ENCODE data around the gene DEPDC5. TPM values are rescaled to one million over a fixed set of nuclear protein-coding genes. Genes with fewer than 3 reads are reported as not detected.

DEPDC5 gene
- total RNA-seq, 1 experiment from 2014 or later, result 16.7 TPM

- Histone ChIP-seq H3K4me3 (no peak overlapping the region), H3K9me3 (replicated peaks) (no peaks in the 10 kb centered on the region), H3K4me1 (no peaks in the 10 kb centered on the region), H3K27ac (no peak overlapping the region), H3K36me3 (no peaks in the 10 kb centered on the region), H3K27me3 (no peaks in the 10 kb centered on the region)
- no peak for DNase-seq
These were observed 184.5 kb downstream of the DEPDC5 start for GRCh38 chr22:31938296-31938695.

DNA sequence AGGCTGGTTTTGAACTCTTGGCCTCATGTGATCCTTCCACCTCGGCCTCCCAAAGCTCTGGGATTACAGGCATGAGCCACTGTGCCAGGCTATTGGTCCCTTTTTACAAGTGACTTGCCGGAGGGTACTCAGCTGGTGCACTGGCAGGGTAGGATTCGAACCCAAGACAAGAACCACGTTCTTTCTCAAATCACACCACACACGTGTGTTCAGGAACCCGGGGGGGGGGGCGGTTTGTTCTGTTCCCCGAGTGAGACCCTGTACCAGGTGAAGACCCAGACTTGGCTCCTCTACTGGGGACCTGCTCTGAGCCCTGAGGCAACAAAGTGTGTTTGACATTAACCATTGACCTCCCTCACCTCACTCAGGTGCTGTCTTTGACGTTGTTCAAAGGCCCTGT, 186.7 kb downstream of the DEPDC5 start:
- Histone ChIP-seq H3K27me3 (no peaks in the 10 kb centered on the region), H3K4me3 (no peak overlapping the region), H3K27ac (no peak overlapping the region), H3K9me3 (replicated peaks) (no peaks in the 10 kb centered on the region), H3K4me1 (no peaks in the 10 kb centered on the region), H3K36me3 (no peaks in the 10 kb centered on the region)
- no peak for DNase-seq

DNA sequence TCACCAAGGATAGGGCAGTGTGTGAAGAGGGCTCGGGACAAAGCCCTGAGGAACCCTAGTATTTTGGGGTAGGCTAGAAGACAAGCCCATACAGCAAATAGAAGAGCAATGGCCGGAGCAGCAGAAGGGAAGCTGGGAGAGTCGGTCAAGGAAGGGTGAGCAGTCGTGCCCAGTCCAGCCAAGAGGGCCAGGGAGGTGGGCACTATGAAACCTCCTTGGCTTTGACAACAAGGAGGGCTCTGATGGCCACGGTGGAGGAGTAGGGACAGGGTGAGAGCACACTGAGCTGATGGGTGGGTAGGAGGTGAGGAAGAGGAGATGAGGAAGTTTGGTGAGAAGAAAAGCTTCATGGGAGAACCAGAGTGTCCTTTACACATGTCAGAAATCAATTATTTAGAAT, 188.3 kb downstream of the DEPDC5 start:
- H3K36me3 ChIP-seq, result no peaks in the 10 kb centered on the region
- H3K27ac ChIP-seq, result no peak overlapping the region
- H3K4me3 ChIP-seq, result no peak overlapping the region
- DNase-seq, result no peak
- no peaks in the 10 kb centered on the region for H3K9me3 ChIP-seq (replicated peaks)
- H3K27me3 ChIP-seq, result no peaks in the 10 kb centered on the region
- peaks cover 5% of the 10 kb centered on the region for H3K4me1 ChIP-seq

DNA sequence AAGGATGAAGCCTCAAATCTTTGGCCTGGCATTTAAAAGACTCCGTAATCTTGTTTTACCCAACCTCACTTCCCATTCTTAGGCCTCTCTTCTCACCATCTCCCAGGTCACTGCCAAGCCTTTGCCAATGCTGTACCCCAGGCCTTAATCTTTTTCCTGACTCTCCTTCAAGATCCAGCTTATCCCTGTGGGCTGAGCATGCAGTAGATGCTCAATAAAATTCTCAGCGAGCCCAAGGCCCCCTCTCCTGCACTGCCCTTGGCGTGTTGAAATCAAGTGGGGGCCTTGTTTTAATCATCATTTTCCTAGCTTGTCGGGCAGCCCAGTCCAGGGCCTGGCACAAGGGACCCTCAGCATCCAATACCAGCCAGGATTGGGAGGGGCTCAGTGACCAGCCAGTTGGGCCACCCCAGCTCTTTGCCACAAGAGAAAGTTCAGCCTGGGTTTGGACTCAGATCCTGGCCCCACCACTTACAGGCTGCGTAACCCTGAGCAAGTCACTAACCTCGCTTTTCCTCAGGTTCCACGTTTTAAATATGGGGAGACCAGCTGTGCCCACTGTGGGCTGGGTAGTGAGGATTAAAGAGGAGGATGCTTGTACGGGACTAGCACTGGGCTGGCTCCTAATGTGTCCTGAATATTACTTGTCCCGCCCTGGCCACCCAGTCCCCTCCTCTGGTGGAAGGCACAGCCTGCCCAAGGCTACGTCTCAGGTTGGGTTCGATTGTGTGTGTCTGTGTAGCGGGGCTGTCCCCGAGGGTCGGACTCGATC, 189.6 kb downstream of the DEPDC5 start:
- H3K27me3 ChIP-seq, result no peaks in the 10 kb centered on the region
- no peaks in the 10 kb centered on the region for H3K9me3 ChIP-seq (replicated peaks)
- H3K4me3 ChIP-seq, result peak overlapping the region; percentile 95
- no peak for DNase-seq
- peak overlapping the region; percentile 88 for H3K27ac ChIP-seq
- H3K36me3 ChIP-seq, result peaks cover 4% of the 10 kb centered on the region; the same call in 1 of the 2 replicates
- peaks cover 5% of the 10 kb centered on the region for H3K4me1 ChIP-seq

- Histone ChIP-seq H3K4me3 (peak within 1 kb of the TSS; percentile 95), H3K4me1 (peaks cover 5% of the 10 kb centered on the region), H3K27me3 (no peaks in the 10 kb centered on the region), H3K9me3 (replicated peaks) (no peaks in the 10 kb centered on the region), H3K27ac (peak within 1 kb of the TSS; percentile 88), H3K36me3 (peaks cover 9% of the 10 kb centered on the region; the same call in 1 of the 2 replicates)
- peak; percentile 93 to 95 for DNase-seq
These were observed 190.3 kb downstream of the DEPDC5 start, which contains the start of gene YWHAH for GRCh38 chr22:31943978-31944699. YWHAH (plus strand) TSS chr22:31944535; CDS start chr22:31944734, 199 bp downstream.

DNA sequence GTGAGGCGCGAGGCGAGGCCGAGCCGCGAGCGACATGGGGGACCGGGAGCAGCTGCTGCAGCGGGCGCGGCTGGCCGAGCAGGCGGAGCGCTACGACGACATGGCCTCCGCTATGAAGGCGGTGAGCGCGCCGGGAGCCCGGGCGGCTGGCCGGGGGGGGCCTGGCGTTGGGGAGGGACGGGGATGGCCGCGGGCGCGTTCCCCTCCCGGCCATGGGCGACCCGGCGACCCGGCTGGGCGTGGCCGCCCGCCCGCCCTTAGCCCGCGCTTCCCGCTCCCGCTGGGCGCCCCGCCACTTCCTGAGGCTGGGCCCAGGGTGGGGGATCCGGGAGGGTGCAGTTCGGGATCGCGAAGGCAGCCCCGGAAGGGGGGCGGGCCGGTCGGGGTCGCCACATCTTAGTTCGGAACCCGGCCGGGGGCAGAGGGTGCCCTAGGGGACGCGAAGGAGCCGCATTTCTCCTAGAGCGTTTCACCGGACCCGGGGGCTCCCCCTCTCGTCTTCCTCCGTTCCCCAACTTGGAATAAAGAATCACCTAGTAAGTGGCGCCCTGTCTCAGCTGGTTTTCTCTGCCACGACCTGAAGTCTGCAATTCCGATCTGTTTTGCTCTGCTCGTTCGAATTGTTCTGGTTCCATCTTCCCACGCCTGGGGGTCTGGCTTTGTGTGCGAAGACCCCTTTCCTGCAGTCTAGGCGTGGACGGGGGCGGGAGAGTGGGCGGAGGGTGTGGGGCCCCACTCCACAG, 191.1 kb downstream of the DEPDC5 start:
- H3K4me1 ChIP-seq, result peaks cover 5% of the 10 kb centered on the region
- H3K4me3 ChIP-seq, result peak overlapping the region; percentile 95
- peak; percentile 47 for DNase-seq
- H3K9me3 ChIP-seq (replicated peaks), result no peaks in the 10 kb centered on the region
- H3K27ac ChIP-seq, result peak overlapping the region; percentile 79
- peaks cover 16% of the 10 kb centered on the region; the same call in 1 of the 2 replicates for H3K36me3 ChIP-seq
- no peaks in the 10 kb centered on the region for H3K27me3 ChIP-seq

DNA sequence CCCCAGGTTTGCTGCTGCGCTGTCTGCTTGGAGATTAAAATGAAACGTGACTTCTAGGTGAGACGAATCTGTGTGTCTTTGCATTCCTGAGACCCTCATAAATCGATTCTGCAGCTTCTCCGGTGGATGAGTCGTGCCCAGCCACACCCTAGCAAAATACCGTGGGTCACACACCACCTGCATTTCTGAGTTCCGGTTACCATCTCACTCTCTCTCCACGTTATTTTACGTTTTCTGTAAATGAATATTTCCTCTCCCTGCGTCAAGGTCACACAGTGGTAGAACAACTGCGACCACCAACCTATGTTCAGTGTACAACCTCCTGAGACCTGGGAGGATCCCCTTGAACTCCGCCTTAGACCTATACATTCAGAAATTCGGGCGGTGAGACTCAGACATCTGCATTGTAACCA, 191.6 kb downstream of the DEPDC5 start:
- Histone ChIP-seq H3K27ac (peak overlapping the region; percentile 79), H3K27me3 (no peaks in the 10 kb centered on the region), H3K4me1 (peaks cover 5% of the 10 kb centered on the region), H3K36me3 (peaks cover 16% of the 10 kb centered on the region; the same call in 1 of the 2 replicates), H3K9me3 (replicated peaks) (no peaks in the 10 kb centered on the region), H3K4me3 (peak overlapping the region; percentile 95)
- DNase-seq, result no peak

GRCh38 chr22:31945971-31946680, 192.3 kb downstream of the DEPDC5 start:
- Histone ChIP-seq H3K4me1 (peaks cover 5% of the 10 kb centered on the region), H3K36me3 (peaks cover 16% of the 10 kb centered on the region; the same call in 1 of the 2 replicates), H3K9me3 (replicated peaks) (no peaks in the 10 kb centered on the region), H3K4me3 (peak overlapping the region; percentile 95), H3K27me3 (no peaks in the 10 kb centered on the region), H3K27ac (no peak overlapping the region)
- DNase-seq, result peak in 1 of 2 experiments; percentile 22

DNA sequence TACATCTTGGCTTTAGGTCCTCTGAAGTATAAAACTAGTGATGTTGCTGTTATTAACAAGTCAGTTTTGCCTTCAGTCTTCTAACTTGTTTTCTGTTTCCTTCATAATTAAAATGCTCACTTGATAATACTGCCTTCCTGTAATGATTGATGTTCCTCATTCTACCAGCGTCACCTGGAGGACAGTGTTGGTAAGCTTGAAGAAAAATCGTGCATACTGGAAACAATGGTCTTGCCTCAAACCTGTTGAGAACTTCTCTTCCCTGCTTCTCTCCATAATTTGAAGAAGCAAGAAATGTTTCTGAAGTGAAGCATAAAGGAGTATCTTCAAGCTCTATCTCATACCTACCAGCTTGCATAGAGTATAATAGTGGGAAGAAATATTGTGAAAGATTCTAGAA, 193.5 kb downstream of the DEPDC5 start:
- H3K4me1 ChIP-seq, result peaks cover 5% of the 10 kb centered on the region
- H3K27ac ChIP-seq, result no peak overlapping the region
- H3K9me3 ChIP-seq (replicated peaks), result no peaks in the 10 kb centered on the region
- H3K4me3 ChIP-seq, result no peak overlapping the region
- no peaks in the 10 kb centered on the region for H3K27me3 ChIP-seq
- DNase-seq, result no peak
- peaks cover 16% of the 10 kb centered on the region; the same call in 1 of the 2 replicates for H3K36me3 ChIP-seq

- Histone ChIP-seq H3K27me3 (no peaks in the 10 kb centered on the region), H3K27ac (no peak overlapping the region), H3K4me1 (peaks cover 5% of the 10 kb centered on the region), H3K36me3 (peaks cover 22% of the 10 kb centered on the region; the same call in 1 of the 2 replicates), H3K9me3 (replicated peaks) (no peaks in the 10 kb centered on the region), H3K4me3 (no peak overlapping the region)
- DNase-seq, result no peak
These were observed 194.2 kb downstream of the DEPDC5 start for GRCh38 chr22:31948002-31948401.

DNA sequence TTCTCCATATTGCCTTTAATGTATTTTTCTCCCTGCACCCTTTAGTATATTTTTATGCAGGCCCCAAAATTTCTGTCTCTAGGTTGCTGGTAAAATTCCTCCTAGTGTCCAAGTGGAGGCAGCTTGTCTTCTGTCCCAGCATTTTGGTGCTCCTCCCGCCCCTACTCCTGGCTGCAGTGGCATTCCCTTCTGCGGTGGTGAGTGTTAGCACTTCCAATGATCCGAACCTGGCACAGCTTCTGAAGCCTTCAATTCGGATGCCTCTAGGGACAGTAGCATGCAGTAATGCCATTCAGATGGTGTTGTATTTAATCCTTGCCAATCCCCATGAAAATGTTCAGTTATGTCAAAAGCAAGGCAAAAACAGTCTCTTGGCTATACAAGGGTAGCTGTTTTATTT, 196.4 kb downstream of the DEPDC5 start:
- Histone ChIP-seq H3K27ac (no peak overlapping the region), H3K27me3 (no peaks in the 10 kb centered on the region), H3K4me3 (no peak overlapping the region), H3K4me1 (peaks cover 5% of the 10 kb centered on the region), H3K9me3 (replicated peaks) (no peaks in the 10 kb centered on the region), H3K36me3 (peaks cover 22% of the 10 kb centered on the region; the same call in 1 of the 2 replicates)
- DNase-seq, result no peak

- H3K4me1 ChIP-seq, result peaks cover 3% of the 10 kb centered on the region
- H3K4me3 ChIP-seq, result no peak overlapping the region
- no peak overlapping the region for H3K27ac ChIP-seq
- no peak for DNase-seq
- H3K9me3 ChIP-seq (replicated peaks), result no peaks in the 10 kb centered on the region
- H3K27me3 ChIP-seq, result no peaks in the 10 kb centered on the region
- H3K36me3 ChIP-seq, result peaks cover 31% of the 10 kb centered on the region; the same call in 1 of the 2 replicates
These were observed 197.6 kb downstream of the DEPDC5 start for GRCh38 chr22:31951194-31952093.

DNA sequence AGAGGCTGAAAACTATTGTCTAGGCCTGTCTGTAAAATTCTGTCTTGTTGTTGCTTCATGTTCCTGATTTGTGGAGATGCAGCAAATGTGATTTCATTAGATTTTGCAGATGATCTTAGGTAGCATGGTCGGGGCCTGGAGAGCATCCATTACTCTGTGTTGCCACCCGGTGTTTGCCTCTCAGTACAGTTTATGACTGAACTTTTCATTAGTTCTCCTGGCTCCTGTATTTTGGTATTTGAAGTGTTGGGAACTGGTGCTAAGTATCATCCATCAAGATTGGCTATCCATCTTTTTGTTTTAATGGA, 198.2 kb downstream of the DEPDC5 start:
- Histone ChIP-seq H3K4me3 (no peak overlapping the region), H3K9me3 (replicated peaks) (no peaks in the 10 kb centered on the region), H3K4me1 (no peaks in the 10 kb centered on the region; the same call in 1 of the 2 replicates), H3K27ac (no peak overlapping the region), H3K27me3 (no peaks in the 10 kb centered on the region), H3K36me3 (peaks cover 37% of the 10 kb centered on the region)
- DNase-seq, result no peak
